SK-N-SH (cell line): ENCODE measurements around the gene SUPT4H1. TPM values are rescaled to one million over a fixed set of nuclear protein-coding genes. Genes with fewer than 3 reads are reported as not detected.

Experiments
- CTCF ChIA-PET: fragments of 300-600, 350-600 bp; formaldehyde crosslinking; extraction: SDS; loops from one replicate; lab custom pipeline; 2021; lab: Yijun Ruan, JAX
- POLR2A ChIA-PET: fragments of 350-600 bp; sonication (Branson Sonifier 250); formaldehyde crosslinking; extraction: SDS; loops from one replicate; lab custom pipeline; 2020; ENCODE audit warnings: antibody characterized with exemption, inconsistent platforms; lab: Yijun Ruan, JAX
- DNase-seq: peaks from one replicate; pipeline ENCODE4 v3.0.0; 2012
- H2AFZ ChIP-seq: fragments of 200-600 bp; sonication (generic); 2 replicates; pipeline ENCODE4 v1.8.1; 2016; ENCODE audit warnings: antibody characterized with exemption, mild to moderate bottlenecking, low read depth
- H3F3A ChIP-seq: fragments of 200-600 bp; sonication (generic); replicated peaks from 2 replicates; pipeline ENCODE3; 2016; ENCODE audit warnings: antibody characterized with exemption, mild to moderate bottlenecking; ENCODE audit not compliant: insufficient read depth
- H3K27ac ChIP-seq, 2 experiments: fragments of 200-500 bp in 1 of 2; fragments of 200-600 bp in 1 of 2; sonication (Bioruptor generic) in 1 of 2; sonication (generic), shearing (Covaris generic) in 1 of 2; 2 replicates each; pipeline versions ENCODE4 v1.5.1 to v1.6.1; 2014 to 2016; ENCODE audit warnings: low read depth in 2 of 2, inconsistent platforms in 1 of 2, low read length in 1 of 2, mild to moderate bottlenecking in 1 of 2, mixed read lengths in 1 of 2
- H3K27me3 ChIP-seq: fragments of 200-600 bp; sonication (generic), shearing (Covaris generic); 2 replicates; pipeline ENCODE4 v1.6.1; 2016; ENCODE audit warnings: mixed run types; ENCODE audit not compliant: insufficient read depth
- H3K36me3 ChIP-seq, 2 experiments: fragments of 200-500 bp in 1 of 2; fragments of 200-600 bp in 1 of 2; sonication (Bioruptor generic) in 1 of 2; sonication (generic) in 1 of 2; replicated peaks in 1 of 2; 2 replicates each; pipeline versions ENCODE3 to v1.5.1; 2014 to 2016; ENCODE audit warnings: low read length in 1 of 2, mild to moderate bottlenecking in 1 of 2; ENCODE audit not compliant: insufficient read depth in 2 of 2, control insufficient read depth in 1 of 2
- H3K4me1 ChIP-seq, 2 experiments: fragments of 200-500 bp in 1 of 2; fragments of 200-600 bp in 1 of 2; sonication (Bioruptor generic) in 1 of 2; sonication (generic), shearing (Covaris generic) in 1 of 2; 2 replicates each; pipeline versions ENCODE4 v1.5.1 to v1.6.1; 2014 to 2016; ENCODE audit warnings: low read depth in 1 of 2, low read length in 1 of 2, mixed run types in 1 of 2; ENCODE audit not compliant: insufficient read depth in 2 of 2, control insufficient read depth in 1 of 2
- H3K4me2 ChIP-seq: fragments of 200-600 bp; sonication (generic), shearing (Covaris generic); 2 replicates; pipeline ENCODE4 v1.6.1; 2017; ENCODE audit warnings: mixed run types
- H3K4me3 ChIP-seq, 2 experiments: fragments of 200-500 bp in 1 of 2; fragments of 200-600 bp in 1 of 2; sonication (Bioruptor generic) in 1 of 2; sonication (generic), shearing (Covaris generic) in 1 of 2; 2 replicates each; pipeline versions ENCODE4 v1.5.1 to v1.8.1; 2014 to 2016; ENCODE audit warnings: low read depth in 2 of 2, inconsistent platforms in 1 of 2, low read length in 1 of 2, mild to moderate bottlenecking in 1 of 2, mixed read lengths in 1 of 2, moderate library complexity in 1 of 2
- H3K79me2 ChIP-seq: fragments of 200-600 bp; sonication (generic); 2 replicates; pipeline ENCODE4 v1.8.1; 2017; ENCODE audit warnings: mild to moderate bottlenecking; ENCODE audit not compliant: insufficient read depth
- H3K9ac ChIP-seq: fragments of 200-600 bp; sonication (generic); 2 replicates; pipeline ENCODE4 v1.6.1; 2017; ENCODE audit warnings: mixed run types
- H3K9me2 ChIP-seq: fragments of 200-600 bp; sonication (generic); 2 replicates; pipeline ENCODE4 v1.6.1; 2017; ENCODE audit warnings: mixed run types
- H3K9me3 ChIP-seq: fragments of 200-600 bp; sonication (generic); 2 replicates; pipeline ENCODE4 v1.6.1; 2017; ENCODE audit warnings: mixed run types, mild to moderate bottlenecking, moderate library complexity
- H4K20me1 ChIP-seq: fragments of 200-600 bp; sonication (generic); 2 replicates; pipeline ENCODE4 v1.6.1; 2017; ENCODE audit warnings: mild to moderate bottlenecking, mixed run types; ENCODE audit not compliant: insufficient read depth
- CHD2 ChIP-seq: fragments of 150-350 bp; IDR thresholded peaks from 2 replicates; pipeline ENCODE4 v1.6.1; 2018; ENCODE audit warnings: low read length; ENCODE audit not compliant: partially characterized antibody
- ELF1 ChIP-seq: IDR thresholded peaks from 2 replicates; pipeline ENCODE4 v1.4.0; 2012
- FOSL2 ChIP-seq: IDR thresholded peaks from 2 replicates; pipeline ENCODE4 v1.4.0; 2012; ENCODE audit warnings: low read depth, mild to moderate bottlenecking, moderate library complexity, borderline replicate concordance
- FOXM1 ChIP-seq: IDR thresholded peaks from 2 replicates; pipeline ENCODE4 v1.4.0; 2012; ENCODE audit warnings: low read depth, mild to moderate bottlenecking
- MXI1 ChIP-seq: IDR thresholded peaks from 2 replicates; pipeline ENCODE4 v1.6.1; 2012; ENCODE audit warnings: mild to moderate bottlenecking, low read depth, low read length, improper control_type of control experiment
- NFIC ChIP-seq: IDR thresholded peaks from 2 replicates; pipeline ENCODE4 v1.4.0; 2012; ENCODE audit warnings: borderline replicate concordance
- NRF1 ChIP-seq: IDR thresholded peaks from 2 replicates; pipeline ENCODE4 v1.6.1; 2012; ENCODE audit warnings: low read depth, mild to moderate bottlenecking, low read length
- RCOR1 ChIP-seq: fragments of 150-350 bp; IDR thresholded peaks from 2 replicates; pipeline ENCODE4 v1.6.1; 2017; ENCODE audit warnings: antibody characterized with exemption, low read length
- RFX5 ChIP-seq: IDR thresholded peaks from 2 replicates; pipeline ENCODE4 v1.6.1; 2012; ENCODE audit warnings: mild to moderate bottlenecking, improper control_type of control experiment, low read length
- SIN3A ChIP-seq: IDR thresholded peaks from 2 replicates; pipeline ENCODE4 v1.6.1; 2012; ENCODE audit warnings: low read depth, mild to moderate bottlenecking, low read length, moderate library complexity, borderline replicate concordance
- TAF1 ChIP-seq: IDR thresholded peaks from 2 replicates; pipeline ENCODE4 v1.6.1; 2012; ENCODE audit warnings: low read depth, mild to moderate bottlenecking, low read length, moderate library complexity, borderline replicate concordance
- TCF12 ChIP-seq: IDR thresholded peaks from 2 replicates; pipeline ENCODE4 v1.4.0; 2012
- TEAD4 ChIP-seq: IDR thresholded peaks from 2 replicates; pipeline ENCODE4 v1.4.0; 2012; ENCODE audit warnings: mild to moderate bottlenecking, borderline replicate concordance; ENCODE audit not compliant: insufficient read depth
- USF1 ChIP-seq: IDR thresholded peaks from 2 replicates; pipeline ENCODE4 v1.4.0; 2012; ENCODE audit warnings: low read depth, borderline replicate concordance
- WGBS: methylation state at CpG from one replicate; pipeline ENCODE4 v1.1.6; 2017; ENCODE audit warnings: low lambda C conversion rate; 5-methylcytosine and 5-hydroxymethylcytosine counted together
- polyA plus RNA-seq, 3 experiments: library from polyadenylated mRNA; depleted of rRNA; stranded (reverse); fragments of >200 nt; gene quantifications; 2 replicates each; pipeline ENCODE4 v1.2.3, GENCODE V29; 2012
- TF ChIP-seq, protein P1 (sequence below): IDR thresholded peaks from 2 replicates; pipeline ENCODE4 v1.6.1; 2012; ENCODE audit warnings: mild to moderate bottlenecking, low read depth, low read length, moderate library complexity
- TF ChIP-seq, protein P2 (sequence below): IDR thresholded peaks from 2 replicates; pipeline ENCODE4 v1.4.0; 2012; ENCODE audit warnings: low read depth
- TF ChIP-seq, protein P3 (sequence below): IDR thresholded peaks from 2 replicates; pipeline ENCODE4 v1.4.0; 2012; ENCODE audit warnings: low read depth, borderline replicate concordance
- TF ChIP-seq, protein P4 (sequence below): fragments of 150-350 bp; IDR thresholded peaks from 2 replicates; pipeline ENCODE4 v1.6.1; 2017; ENCODE audit warnings: antibody characterized with exemption, low read length, low read depth, borderline replicate concordance

The SUPT4H1 gene
- polyA plus RNA-seq, 1 of the 3 experiments (the other 2 are of a cell fraction) = 165 TPM

DNA sequence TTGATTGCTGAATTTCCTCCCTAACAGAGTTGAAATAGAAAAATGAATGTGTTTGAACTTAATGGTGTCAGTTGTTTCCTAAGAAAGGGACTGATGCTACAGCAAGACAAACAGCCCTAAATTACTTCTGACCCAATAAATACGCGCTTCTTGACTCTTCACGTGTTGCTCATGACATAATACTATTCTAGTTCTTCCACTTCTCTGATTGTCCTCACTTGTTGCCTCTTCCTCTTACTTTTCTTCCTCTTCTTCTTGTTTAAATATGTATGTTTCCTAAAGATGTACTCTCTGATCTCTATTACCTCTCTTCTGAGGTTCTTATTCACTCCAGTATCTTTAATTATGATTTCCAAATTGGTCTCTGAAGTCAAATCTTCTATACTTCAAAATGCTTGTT lies 32.9 kb upstream of the SUPT4H1 start:
- no peak for TF ChIP-seq NRF1
- TF ChIP-seq FOXM1 = no peak
- TF ChIP-seq, protein P1, sequence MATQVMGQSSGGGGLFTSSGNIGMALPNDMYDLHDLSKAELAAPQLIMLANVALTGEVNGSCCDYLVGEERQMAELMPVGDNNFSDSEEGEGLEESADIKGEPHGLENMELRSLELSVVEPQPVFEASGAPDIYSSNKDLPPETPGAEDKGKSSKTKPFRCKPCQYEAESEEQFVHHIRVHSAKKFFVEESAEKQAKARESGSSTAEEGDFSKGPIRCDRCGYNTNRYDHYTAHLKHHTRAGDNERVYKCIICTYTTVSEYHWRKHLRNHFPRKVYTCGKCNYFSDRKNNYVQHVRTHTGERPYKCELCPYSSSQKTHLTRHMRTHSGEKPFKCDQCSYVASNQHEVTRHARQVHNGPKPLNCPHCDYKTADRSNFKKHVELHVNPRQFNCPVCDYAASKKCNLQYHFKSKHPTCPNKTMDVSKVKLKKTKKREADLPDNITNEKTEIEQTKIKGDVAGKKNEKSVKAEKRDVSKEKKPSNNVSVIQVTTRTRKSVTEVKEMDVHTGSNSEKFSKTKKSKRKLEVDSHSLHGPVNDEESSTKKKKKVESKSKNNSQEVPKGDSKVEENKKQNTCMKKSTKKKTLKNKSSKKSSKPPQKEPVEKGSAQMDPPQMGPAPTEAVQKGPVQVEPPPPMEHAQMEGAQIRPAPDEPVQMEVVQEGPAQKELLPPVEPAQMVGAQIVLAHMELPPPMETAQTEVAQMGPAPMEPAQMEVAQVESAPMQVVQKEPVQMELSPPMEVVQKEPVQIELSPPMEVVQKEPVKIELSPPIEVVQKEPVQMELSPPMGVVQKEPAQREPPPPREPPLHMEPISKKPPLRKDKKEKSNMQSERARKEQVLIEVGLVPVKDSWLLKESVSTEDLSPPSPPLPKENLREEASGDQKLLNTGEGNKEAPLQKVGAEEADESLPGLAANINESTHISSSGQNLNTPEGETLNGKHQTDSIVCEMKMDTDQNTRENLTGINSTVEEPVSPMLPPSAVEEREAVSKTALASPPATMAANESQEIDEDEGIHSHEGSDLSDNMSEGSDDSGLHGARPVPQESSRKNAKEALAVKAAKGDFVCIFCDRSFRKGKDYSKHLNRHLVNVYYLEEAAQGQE = no peak
- TF ChIP-seq TAF1 = no peak
- TF ChIP-seq, protein P2, sequence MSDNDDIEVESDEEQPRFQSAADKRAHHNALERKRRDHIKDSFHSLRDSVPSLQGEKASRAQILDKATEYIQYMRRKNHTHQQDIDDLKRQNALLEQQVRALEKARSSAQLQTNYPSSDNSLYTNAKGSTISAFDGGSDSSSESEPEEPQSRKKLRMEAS = no peak
- no peak for TF ChIP-seq USF1
- TF ChIP-seq TEAD4 = no peak
- TF ChIP-seq CHD2 = no peak
- TF ChIP-seq RCOR1 = no peak
- TF ChIP-seq RFX5 = no peak
- TF ChIP-seq, protein P3, sequence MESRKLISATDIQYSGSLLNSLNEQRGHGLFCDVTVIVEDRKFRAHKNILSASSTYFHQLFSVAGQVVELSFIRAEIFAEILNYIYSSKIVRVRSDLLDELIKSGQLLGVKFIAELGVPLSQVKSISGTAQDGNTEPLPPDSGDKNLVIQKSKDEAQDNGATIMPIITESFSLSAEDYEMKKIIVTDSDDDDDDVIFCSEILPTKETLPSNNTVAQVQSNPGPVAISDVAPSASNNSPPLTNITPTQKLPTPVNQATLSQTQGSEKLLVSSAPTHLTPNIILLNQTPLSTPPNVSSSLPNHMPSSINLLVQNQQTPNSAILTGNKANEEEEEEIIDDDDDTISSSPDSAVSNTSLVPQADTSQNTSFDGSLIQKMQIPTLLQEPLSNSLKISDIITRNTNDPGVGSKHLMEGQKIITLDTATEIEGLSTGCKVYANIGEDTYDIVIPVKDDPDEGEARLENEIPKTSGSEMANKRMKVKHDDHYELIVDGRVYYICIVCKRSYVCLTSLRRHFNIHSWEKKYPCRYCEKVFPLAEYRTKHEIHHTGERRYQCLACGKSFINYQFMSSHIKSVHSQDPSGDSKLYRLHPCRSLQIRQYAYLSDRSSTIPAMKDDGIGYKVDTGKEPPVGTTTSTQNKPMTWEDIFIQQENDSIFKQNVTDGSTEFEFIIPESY = no peak
- TF ChIP-seq MXI1 = no peak
- TF ChIP-seq SIN3A = no peak
- no peak for TF ChIP-seq ELF1
- no peak for TF ChIP-seq NFIC
- TF ChIP-seq FOSL2 = no peak
- TF ChIP-seq, protein P4, sequence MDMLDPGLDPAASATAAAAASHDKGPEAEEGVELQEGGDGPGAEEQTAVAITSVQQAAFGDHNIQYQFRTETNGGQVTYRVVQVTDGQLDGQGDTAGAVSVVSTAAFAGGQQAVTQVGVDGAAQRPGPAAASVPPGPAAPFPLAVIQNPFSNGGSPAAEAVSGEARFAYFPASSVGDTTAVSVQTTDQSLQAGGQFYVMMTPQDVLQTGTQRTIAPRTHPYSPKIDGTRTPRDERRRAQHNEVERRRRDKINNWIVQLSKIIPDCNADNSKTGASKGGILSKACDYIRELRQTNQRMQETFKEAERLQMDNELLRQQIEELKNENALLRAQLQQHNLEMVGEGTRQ = no peak
- no peak for TF ChIP-seq TCF12
- 53% methylated on average over 3 of the region's 3 CpGs for WGBS
- Histone ChIP-seq H3K79me2 (no peaks in the 10 kb centered on the region), H3K27me3 (peaks cover 20% of the 10 kb centered on the region), H3K9me2 (no peaks in the 10 kb centered on the region), H2AFZ (no peak overlapping the region), H3K4me2 (no peak overlapping the region), H3F3A (no peaks in the 10 kb centered on the region), H4K20me1 (no peaks in the 10 kb centered on the region), H3K4me3 (no peak overlapping the region), H3K4me1 (no peaks in the 10 kb centered on the region), H3K27ac (no peak overlapping the region), H3K9me3 (no peaks in the 10 kb centered on the region), H3K9ac (no peak overlapping the region), H3K36me3 (no peaks in the 10 kb centered on the region)
- ChIA-PET POLR2A (no interaction called here), CTCF (interaction anchor here (1.2 to 2.0 kb wide), 7 partner anchors 12 to 134 kb away, joined by 3 to 7 read pairs (median 4); partner anchors contain the start of gene RNF43)
- no peak for DNase-seq
